ENCODE measurements around the gene APLF. TPM values are rescaled to one million over a fixed set of nuclear protein-coding genes. Genes with fewer than 3 reads are reported as not detected.

APLF gene
- total and polyA plus RNA-seq, 2 donors (not counting 3 experiments of a cell fraction or from before 2014, with no cell fraction given), result 0.75 to 2.3 TPM

DNA sequence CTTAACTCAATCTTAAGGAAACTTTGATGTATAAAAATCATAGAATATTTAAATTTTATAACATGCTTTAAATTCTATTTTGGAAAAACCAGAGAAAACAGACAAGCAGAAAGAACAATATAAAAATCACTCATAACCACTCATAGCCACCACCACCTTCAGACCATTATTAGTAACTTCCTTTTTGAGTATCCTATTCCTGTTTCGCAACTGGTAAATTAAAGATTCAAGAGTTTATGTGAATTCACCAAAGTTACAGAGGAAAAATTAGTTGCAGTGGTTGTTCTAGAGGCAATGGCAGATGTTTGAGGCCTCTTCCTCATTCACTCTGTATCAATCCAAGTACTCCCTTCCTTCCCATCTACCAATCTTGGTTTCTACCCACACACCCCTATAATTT lies 126.7 kb downstream of the APLF start:
- Histone ChIP-seq H3K9me1 (replicated peaks; ENCODE audit: control insufficient read depth, extremely low read depth, insufficient read depth, low read length) (no peaks in the 10 kb centered on the region), H3K4me2 (ENCODE audit: insufficient read depth, low read length) (no peak overlapping the region), H2AFZ (ENCODE audit: low read depth, low read length) (no peak overlapping the region), H3K9ac (replicated peaks; ENCODE audit: extremely low read depth, insufficient read depth, low read length) (no peak overlapping the region), H3K9me3 (replicated peaks; ENCODE audit: control insufficient read depth, insufficient read depth, low read length) (no peaks in the 10 kb centered on the region), H3K27ac (ENCODE audit: insufficient read depth, low read depth, low read length) (no peak overlapping the region), H3K4me3 (replicated peaks in 1 of 3; ENCODE audit: insufficient read depth in 1 of 3, low read depth in 1 of 3, low read length in 3 of 3) (no peak overlapping the region), H4K20me1 (replicated peaks; ENCODE audit: control insufficient read depth, extremely low read depth, insufficient read depth, low read length) (no peaks in the 10 kb centered on the region), H3K36me3 (ENCODE audit: control insufficient read depth in 2 of 2, extremely low read depth in 1 of 2, insufficient read depth in 2 of 2, low read length in 2 of 2) (no peaks in the 10 kb centered on the region), H3K27me3 (ENCODE audit: control insufficient read depth in 2 of 2, insufficient read depth in 2 of 2, low read length in 2 of 2) (peaks cover 0 to 4% of the 10 kb centered on the region in 2 experiments), H3K4me1 (ENCODE audit: control insufficient read depth, extremely low read depth, insufficient read depth, low read length) (no peaks in the 10 kb centered on the region), H3K79me2 (ENCODE audit: control insufficient read depth, insufficient read depth, low read length) (no peaks in the 10 kb centered on the region)
- dilution Hi-C loops (cut with MboI; ENCODE audit: extremely low pct_ligation_motif_present, low sequenced_read_pairs) (no loop called here), intact Hi-C loops (cut with micrococcal nuclease) (no loop called here)
- FAIRE-seq (no peak), DNase-seq (ENCODE audit: low read depth, low spot score) (no peak)
- no TSS peak for BruUV-seq (replicated peaks)
- TF ChIP-seq, protein P1, sequence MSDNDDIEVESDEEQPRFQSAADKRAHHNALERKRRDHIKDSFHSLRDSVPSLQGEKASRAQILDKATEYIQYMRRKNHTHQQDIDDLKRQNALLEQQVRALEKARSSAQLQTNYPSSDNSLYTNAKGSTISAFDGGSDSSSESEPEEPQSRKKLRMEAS (IDR thresholded peaks at IDR 0.05; ENCODE audit: insufficient read depth, insufficient read length), result no peak
- TF ChIP-seq POLR2A (IDR thresholded peaks at IDR 0.05; ENCODE audit: low read depth, low read length), result no peak
- no peak for TF ChIP-seq POLR2AphosphoS5 (IDR thresholded peaks at IDR 0.05; ENCODE audit: insufficient read depth, low read depth, low read length)
- TF ChIP-seq EZH2 (IDR thresholded peaks at IDR 0.05; ENCODE audit: borderline replicate concordance, low read depth, low read length, severe bottlenecking), result no peak
- no peak for TF ChIP-seq JUN (IDR thresholded peaks at IDR 0.05; ENCODE audit: borderline replicate concordance, insufficient read depth, insufficient read length, low read depth)
- TF ChIP-seq MYC (IDR thresholded peaks at IDR 0.05; ENCODE audit: low read depth, low read length), result no peak
- no peak for TF ChIP-seq FOS (IDR thresholded peaks at IDR 0.05; ENCODE audit: borderline replicate concordance, insufficient read depth, low read length)
- TF ChIP-seq, protein P2, sequence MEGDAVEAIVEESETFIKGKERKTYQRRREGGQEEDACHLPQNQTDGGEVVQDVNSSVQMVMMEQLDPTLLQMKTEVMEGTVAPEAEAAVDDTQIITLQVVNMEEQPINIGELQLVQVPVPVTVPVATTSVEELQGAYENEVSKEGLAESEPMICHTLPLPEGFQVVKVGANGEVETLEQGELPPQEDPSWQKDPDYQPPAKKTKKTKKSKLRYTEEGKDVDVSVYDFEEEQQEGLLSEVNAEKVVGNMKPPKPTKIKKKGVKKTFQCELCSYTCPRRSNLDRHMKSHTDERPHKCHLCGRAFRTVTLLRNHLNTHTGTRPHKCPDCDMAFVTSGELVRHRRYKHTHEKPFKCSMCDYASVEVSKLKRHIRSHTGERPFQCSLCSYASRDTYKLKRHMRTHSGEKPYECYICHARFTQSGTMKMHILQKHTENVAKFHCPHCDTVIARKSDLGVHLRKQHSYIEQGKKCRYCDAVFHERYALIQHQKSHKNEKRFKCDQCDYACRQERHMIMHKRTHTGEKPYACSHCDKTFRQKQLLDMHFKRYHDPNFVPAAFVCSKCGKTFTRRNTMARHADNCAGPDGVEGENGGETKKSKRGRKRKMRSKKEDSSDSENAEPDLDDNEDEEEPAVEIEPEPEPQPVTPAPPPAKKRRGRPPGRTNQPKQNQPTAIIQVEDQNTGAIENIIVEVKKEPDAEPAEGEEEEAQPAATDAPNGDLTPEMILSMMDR (IDR thresholded peaks at IDR 0.05; ENCODE audit: extremely low read depth in 1 of 2, insufficient read depth in 1 of 2, low read depth in 1 of 2, low read length in 2 of 2), result no peak
- TF ChIP-seq GATA2 (IDR thresholded peaks at IDR 0.05; ENCODE audit: insufficient read depth, insufficient read length, low read depth, low read length), result no peak
- ChIA-PET CTCF (interaction anchor here (1.5 to 8.6 kb wide), 12 partner anchors 12 to 296 kb away, joined by 4 to 290 read pairs (median 22); partner anchors contain the start of genes APLF and FBXO48), POLR2A (no interaction called here)
